GM12892 (cell line): ENCODE data around the gene TICAM1.
"Not testable (repeated sequence)": the region's sequence is repeated elsewhere in the genome, so short reads cannot be mapped to it uniquely, and the experiment has no call there.

ENCODE experiments used
- DNase-seq: peaks from one replicate; pipeline ENCODE4 v3.0.0; 2011; ENCODE audit not compliant: insufficient read length
- FAIRE-seq: peaks from 2 replicates; lab custom pipeline; 2011; peaks lifted over from hg19 to GRCh38; lab: Jason Lieb, UNC
- POLR2A ChIP-seq: IDR thresholded peaks from 2 replicates; pipeline ENCODE4 v1.6.1; 2011; ENCODE audit warnings: low read depth, low read length, control low read depth
- POLR2AphosphoS5 ChIP-seq: IDR thresholded peaks from 2 replicates; pipeline ENCODE4 v1.6.1; 2011; ENCODE audit warnings: low read depth, low read length, control low read depth
- TAF1 ChIP-seq: IDR thresholded peaks from 2 replicates; pipeline ENCODE4 v1.6.1; 2011; ENCODE audit warnings: low read depth, mild to moderate bottlenecking, control low read depth, low read length, borderline replicate concordance

TICAM1 gene

DNA sequence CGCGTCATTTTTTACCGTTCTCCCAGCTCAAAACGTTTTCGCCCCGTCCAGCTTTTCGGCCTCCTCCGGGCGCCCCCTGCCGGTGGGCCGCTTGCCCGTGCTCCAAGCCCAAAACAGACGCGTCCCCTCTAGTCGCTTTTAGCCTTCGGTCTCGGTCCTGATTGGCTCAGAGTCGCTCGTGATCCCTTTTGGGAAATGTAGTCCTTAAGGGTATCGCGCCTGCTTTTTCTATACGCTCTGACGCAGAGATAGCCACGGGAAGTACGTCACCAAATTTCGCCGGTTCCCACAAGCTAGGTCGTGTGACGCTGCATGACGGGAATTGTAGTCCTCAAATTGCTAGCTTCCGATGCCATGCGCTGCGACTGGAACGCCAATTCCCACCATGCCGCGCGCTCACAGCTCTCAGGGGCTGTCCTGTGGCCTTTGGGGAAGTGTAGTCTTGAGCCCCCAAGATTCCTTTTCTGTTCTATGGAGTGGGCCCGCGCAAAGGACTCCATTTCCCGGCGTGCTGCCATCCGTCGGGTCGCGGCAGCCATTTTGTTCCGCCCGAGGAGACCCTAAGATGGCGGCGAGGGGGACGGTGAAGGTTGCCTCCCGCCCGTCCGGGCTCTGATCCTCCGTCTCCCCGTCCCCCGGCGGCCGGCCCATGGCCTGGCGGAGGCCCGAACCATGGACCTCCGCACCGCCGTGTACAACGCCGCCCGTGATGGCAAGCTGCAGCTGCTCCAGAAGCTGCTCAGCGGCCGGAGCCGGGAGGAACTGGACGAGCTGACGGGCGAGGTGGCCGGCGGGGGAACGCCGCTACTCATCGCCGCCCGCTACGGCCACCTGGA is 40.1 kb downstream of the TICAM1 start, which contains the start of gene FEM1A:
Gene FEM1A (plus strand): TSS at position 552 of the 836 bp plus-strand sequence. CDS start 121 bp downstream, at position 673.
- TF ChIP-seq POLR2AphosphoS5 = 0 out of 2 replicates have a peak, but pooled peaks have one; percentile 43
- TF ChIP-seq POLR2A = peak; percentile 79
- TF ChIP-seq TAF1 = peak; percentile 76
- peak; percentile 98 for FAIRE-seq
- DNase-seq = peak; percentile 93

DNA sequence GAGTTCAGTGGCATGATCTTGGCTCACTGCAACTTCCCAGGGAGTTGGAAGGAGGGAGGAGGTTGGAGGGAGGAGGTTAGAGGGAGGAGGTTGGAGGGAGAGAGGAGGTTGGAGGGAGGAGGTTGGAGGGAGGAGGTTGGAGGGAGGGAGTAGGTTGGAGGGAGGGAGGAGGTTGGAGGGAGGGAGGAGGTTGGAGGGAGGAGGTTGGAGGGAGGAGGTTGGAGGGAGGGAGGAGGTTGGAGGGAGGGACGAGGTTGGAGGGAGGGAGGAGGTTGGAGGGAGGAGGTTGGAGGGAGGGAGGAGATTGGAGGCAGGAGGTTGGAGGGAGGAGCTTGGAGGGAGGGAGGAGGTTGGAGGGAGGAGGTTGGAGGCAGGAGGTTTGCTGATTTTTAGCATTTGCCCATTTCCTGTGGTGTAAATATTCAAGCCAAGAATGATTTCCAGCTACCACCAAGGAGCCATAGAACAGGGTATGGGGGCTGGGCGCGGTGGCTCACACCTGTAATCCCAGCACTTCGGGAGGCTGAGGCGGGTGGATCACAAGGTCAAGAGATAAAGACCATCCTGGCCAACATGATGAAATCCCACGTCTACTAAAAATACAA is 45.0 kb downstream of the TICAM1 start:
- not testable (repeated sequence) for DNase-seq, FAIRE-seq

DNA sequence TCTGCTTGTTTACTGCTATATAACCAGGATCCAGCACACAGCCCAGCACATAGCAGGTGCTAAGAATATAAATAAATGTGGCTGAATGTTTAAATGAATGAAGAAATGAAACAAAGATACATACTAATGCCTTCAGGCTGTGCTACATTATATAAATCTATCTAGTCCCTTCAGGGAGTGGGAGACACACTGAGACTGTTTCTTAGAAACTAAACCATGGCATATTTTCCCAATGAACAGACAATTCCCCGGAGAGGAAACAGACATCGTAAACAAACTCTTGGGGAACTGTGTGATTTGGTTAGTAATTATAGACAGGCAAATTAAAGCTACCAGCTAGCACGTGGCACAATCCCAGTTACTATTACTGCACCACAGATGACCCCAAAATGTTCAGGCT is 49.7 kb downstream of the TICAM1 start:
- TF ChIP-seq POLR2A (no peak), POLR2AphosphoS5 (no peak), TAF1 (no peak)
- DNase-seq (no peak), FAIRE-seq (no peak)

DNA sequence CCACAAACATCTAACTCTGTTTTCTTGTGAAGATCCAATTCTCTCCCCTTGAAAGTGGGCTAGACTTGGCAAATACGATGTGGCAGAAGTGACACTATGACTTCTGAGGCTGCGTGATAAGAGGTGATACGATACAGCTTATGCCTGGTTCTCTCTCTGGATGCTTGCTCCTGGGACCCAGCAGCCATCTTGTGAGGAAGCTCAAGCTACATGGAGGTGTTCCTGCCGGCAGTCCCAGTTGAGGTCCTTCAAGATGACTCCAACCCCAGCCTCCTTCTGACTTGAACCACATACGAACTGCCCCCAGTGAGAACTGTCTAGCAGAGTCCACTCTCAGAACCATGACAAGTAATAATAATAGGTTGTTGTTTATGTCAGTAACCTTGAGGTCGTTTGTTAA is 50.7 kb downstream of the TICAM1 start:
- DNase-seq = no peak
- TF ChIP-seq POLR2A = no peak
- TF ChIP-seq POLR2AphosphoS5 = no peak
- TF ChIP-seq TAF1 = no peak
- FAIRE-seq = no peak

DNA sequence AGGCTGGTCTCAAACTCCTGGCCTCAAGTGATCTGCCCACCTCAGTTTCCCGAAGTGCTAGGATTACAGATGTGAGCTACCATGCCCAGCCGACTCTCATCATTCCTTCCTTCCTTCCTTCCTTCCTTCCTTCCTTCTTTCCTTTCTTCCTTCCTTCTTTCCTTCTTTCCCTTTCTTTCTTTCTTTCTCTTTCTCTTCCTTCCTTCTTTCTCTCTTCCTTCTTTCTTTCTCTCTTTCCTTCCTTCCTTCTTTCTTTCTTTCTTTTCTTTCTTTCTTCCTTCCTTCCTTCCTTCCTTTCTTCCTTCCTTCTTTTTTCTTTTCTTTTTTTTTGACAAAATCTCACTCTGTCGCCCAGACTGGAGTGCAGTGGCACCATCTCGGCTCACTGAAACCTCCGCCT is 53.4 kb downstream of the TICAM1 start:
- FAIRE-seq, DNase-seq: not testable (repeated sequence)

DNA sequence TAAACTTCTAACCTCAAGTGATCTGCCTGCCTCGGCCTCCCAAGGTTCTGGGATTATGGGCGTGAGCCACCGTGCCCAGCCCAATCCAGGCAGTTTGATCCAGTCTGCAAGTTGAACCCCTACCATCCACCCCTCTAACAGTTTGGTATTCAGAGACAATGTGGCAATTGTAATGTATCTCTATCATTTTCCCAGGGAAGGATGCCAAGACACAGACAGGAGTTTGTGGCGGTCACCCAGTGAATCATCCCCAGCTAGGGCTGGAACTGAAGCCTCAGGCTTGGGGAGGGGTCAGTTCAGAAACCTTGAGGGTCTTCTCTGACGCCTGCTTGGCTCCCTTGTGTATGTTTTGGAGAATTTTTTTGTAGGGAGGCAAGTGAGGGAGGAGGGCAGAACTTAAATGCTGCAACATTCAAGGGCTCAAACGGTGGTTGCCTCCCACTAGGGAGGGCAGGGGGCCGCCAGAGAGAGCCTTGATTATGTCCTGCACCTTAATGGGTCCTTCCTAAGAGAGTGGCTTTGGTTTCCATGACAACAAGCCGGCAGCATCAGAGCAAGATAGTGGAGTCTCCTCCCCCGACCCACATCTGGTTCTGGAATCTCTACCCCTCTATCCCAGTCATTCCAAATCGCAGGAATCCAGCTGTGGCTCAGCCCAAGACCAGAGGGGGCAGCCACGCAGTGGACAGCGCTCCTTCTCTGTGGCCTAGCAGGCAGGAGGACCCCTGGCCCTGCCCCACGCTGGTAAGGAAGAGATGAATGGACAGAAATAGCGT is 54.9 kb downstream of the TICAM1 start:
- TF ChIP-seq TAF1 (no peak), POLR2AphosphoS5 (no peak), POLR2A (no peak)
- DNase-seq = no peak
- no peak for FAIRE-seq

DNA sequence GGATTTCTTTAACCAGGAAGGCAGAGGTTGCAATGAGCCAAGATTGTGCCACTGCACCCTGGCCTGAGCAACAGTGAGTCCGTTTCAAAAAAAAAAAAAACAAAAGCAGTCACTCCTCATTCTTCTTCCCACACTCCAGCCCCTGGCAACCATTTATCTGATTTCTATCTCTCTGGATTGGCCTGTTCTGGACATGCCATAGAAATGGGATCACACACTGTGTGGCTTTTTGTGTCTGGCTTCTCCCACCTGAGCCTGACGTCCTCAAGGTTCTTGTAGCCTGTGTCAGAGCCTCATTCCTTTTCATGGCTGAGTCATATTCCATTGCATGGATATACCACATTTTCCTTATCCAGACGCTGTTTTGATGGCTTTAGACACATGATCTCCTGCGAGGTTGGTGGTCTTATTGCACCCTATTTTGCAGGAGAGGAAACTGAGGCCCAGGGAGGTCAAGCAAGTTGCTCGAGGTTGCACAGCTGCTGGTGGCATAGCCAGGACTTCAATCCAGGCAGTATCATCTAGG is 55.8 kb downstream of the TICAM1 start:
- no peak for TF ChIP-seq TAF1
- no peak for TF ChIP-seq POLR2A
- TF ChIP-seq POLR2AphosphoS5 = no peak
- DNase-seq (no peak), FAIRE-seq (no peak)

DNA sequence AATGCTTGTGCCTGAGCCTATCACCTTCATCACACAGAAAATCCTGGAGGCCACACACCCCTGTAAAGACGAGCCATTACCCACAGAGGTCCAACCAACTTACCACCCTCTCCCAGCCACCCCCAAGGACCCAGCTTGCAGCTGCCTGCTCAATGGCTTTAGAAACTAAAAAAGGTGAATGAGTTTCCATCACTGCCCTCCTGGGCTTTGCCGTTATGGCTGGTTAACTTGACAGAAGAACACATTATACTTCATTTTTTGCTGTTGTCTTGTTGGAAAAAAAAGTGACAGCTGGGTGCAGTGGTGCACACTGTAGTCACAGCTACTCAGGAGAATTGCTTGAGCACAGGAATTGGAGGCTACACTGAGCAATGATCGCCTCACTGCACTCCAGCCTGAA is 57.4 kb downstream of the TICAM1 start:
- FAIRE-seq (no peak), DNase-seq (no peak)
- TF ChIP-seq POLR2A (no peak), TAF1 (no peak), POLR2AphosphoS5 (no peak)

DNA sequence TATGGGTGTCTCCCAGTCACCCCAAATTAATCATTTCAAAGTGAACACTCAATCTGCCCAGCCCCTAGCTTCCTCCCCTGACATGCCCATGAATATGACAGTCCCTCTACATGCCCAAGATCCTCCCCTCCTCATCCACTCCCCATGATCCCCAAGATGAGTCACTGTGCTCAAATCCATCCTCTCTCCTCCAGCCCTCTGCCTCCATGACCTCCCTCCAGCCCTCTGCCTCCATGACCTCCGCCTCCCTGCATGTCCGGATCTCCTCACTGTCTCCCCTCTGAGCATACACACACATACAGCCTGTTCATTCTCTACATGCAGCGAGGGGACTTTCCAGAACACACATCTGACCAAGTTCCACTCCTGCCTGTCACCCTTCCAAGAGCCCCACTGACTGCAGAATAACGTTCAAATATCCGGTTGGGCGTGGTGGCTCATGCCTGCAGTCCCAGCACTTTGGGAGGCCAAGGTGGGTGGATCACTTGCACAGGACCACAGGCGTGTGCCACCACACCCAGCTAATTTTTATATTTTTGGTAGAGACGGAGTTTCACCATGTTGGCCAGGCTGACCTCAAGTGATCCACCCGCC is 58.4 kb downstream of the TICAM1 start:
- FAIRE-seq (no peak), DNase-seq (no peak)
- no peak for TF ChIP-seq POLR2AphosphoS5
- TF ChIP-seq TAF1 = no peak
- TF ChIP-seq POLR2A = no peak

DNA sequence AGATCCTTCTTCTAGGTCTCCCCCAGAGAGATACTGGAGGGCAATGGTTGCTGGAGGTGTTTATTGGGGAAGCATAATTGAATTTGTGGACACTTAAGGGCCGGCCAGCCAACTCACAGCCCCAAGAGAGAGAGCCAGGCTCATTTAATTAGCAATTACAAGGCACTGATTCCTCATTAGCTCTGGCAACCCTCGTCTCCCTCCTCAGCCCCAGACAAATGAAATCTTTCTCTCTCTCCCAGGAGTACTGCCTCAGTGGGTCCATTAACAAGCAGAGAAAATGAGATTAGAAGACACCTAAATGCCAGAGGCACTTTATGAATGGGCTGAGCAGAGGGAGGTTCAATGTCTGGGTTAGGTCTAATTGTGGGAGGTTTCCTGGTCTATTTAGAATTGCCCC is 58.9 kb downstream of the TICAM1 start:
- TF ChIP-seq TAF1 (no peak), POLR2AphosphoS5 (no peak), POLR2A (no peak)
- DNase-seq (no peak), FAIRE-seq (no peak)
